GM12878 (cell line): ENCODE measurements around the gene CEP135. TPM values are rescaled to one million over a fixed set of nuclear protein-coding genes. Genes with fewer than 3 reads are reported as not detected.

Experiments
- ATAC-seq: fragments of 200-7000 bp; cut with Tn5 transposase; 3 replicates; pipeline ENCODE4 v1.9.1; 2020; ENCODE audit warnings: mild to moderate bottlenecking, moderate library complexity
- BruUV-seq: library from RNA; stranded (reverse); fragments of 400-500 nt; replicated peaks from 2 replicates; lab custom pipeline; 2021; lab: Mats Ljungman, UMichigan
- CTCF ChIA-PET: fragments of 300-600 bp; sonication (Branson Sonifier 250); formaldehyde crosslinking; extraction: SDS; loops from one replicate; lab custom pipeline; 2021; ENCODE audit warnings: inconsistent platforms; lab: Yijun Ruan, JAX
- POLR2A ChIA-PET: fragments of 350-600 bp; formaldehyde crosslinking; extraction: SDS; loops from one replicate; lab custom pipeline; 2021; ENCODE audit warnings: inconsistent platforms; lab: Charles Lee
- RAD21 ChIA-PET: fragments of 300-600 bp; sonication (Branson Sonifier 250); formaldehyde crosslinking; loops from one replicate; lab custom pipeline; 2023; ENCODE audit warnings: antibody characterized with exemption; ENCODE audit not compliant: unreplicated experiment; lab: Charles Lee
- SMC1A ChIA-PET: fragments of 300-600 bp; sonication (Branson Sonifier 250); formaldehyde crosslinking; loops from one replicate; lab custom pipeline; 2023; ENCODE audit not compliant: unreplicated experiment, uncharacterized antibody; lab: Charles Lee
- DNase-seq: peaks from one replicate; pipeline ENCODE4 v3.0.0-alpha.2; 2011; ENCODE audit warnings: low read depth, low spot score
- FAIRE-seq: peaks from 3 replicates; lab custom pipeline; 2011; peaks lifted over from hg19 to GRCh38; lab: Jason Lieb, UNC
- H2AFZ ChIP-seq: 2 replicates; pipeline ENCODE4 v1.6.0; 2011; ENCODE audit warnings: low read depth, low read length, control low read depth; ENCODE audit not compliant: control insufficient read depth
- H3K27ac ChIP-seq: 2 replicates; pipeline ENCODE4 v1.5.1; 2011; ENCODE audit warnings: control low read depth; ENCODE audit not compliant: control insufficient read depth, insufficient read depth
- H3K27me3 ChIP-seq, 2 experiments: replicated peaks in 1 of 2; 2 replicates each; pipeline versions ENCODE4 v1.6.0 to v1.6.1; 2011; ENCODE audit warnings: low read length in 1 of 2; ENCODE audit not compliant: control insufficient read depth in 2 of 2, insufficient read depth in 2 of 2
- H3K36me3 ChIP-seq, 2 experiments: 2 replicates each; pipeline ENCODE4 v1.5.1; 2011; ENCODE audit warnings: low read length in 1 of 2; ENCODE audit not compliant: control insufficient read depth in 2 of 2, insufficient read depth in 2 of 2
- H3K4me1 ChIP-seq: 2 replicates; pipeline ENCODE4 v1.6.1; 2011; ENCODE audit warnings: mild to moderate bottlenecking, low read length, moderate library complexity, mixed read lengths; ENCODE audit not compliant: control insufficient read depth, insufficient read depth
- H3K4me2 ChIP-seq: 2 replicates; pipeline ENCODE4 v1.6.0; 2011; ENCODE audit warnings: control low read depth; ENCODE audit not compliant: control insufficient read depth, insufficient read depth
- H3K4me3 ChIP-seq: fragments of 200-600 bp; sonication (generic); 2 replicates; pipeline ENCODE4 v1.5.1; 2016
- H3K79me2 ChIP-seq: 2 replicates; pipeline ENCODE4 v1.6.0; 2011; ENCODE audit warnings: low read length; ENCODE audit not compliant: control insufficient read depth, insufficient read depth
- H3K9ac ChIP-seq: 2 replicates; pipeline ENCODE4 v1.8.0; 2011; ENCODE audit warnings: low read length, control low read depth, mixed read lengths; ENCODE audit not compliant: control insufficient read depth, insufficient read depth
- H3K9me3 ChIP-seq: replicated peaks from 3 replicates; pipeline ENCODE4 v1.5.1; 2011; ENCODE audit warnings: mild to moderate bottlenecking, low read length; ENCODE audit not compliant: control insufficient read depth, insufficient read depth
- H4K20me1 ChIP-seq: 2 replicates; pipeline ENCODE4 v1.6.0; 2011; ENCODE audit not compliant: control insufficient read depth, insufficient read depth
- BCL11A ChIP-seq: IDR thresholded peaks from 2 replicates; pipeline ENCODE4 v1.6.1; 2011; ENCODE audit warnings: low read depth, low read length
- CBX3 ChIP-seq: fragments of 200-600 bp; sonication (generic); IDR thresholded peaks from 2 replicates; pipeline ENCODE4 v1.6.1; 2016; ENCODE audit warnings: low read depth, borderline replicate concordance
- CUX1 ChIP-seq: IDR thresholded peaks from 2 replicates; pipeline ENCODE4 v1.6.1; 2012; ENCODE audit warnings: improper control_type of control experiment, low read depth, low read length; ENCODE audit not compliant: insufficient replicate concordance
- EGR1 ChIP-seq, 2 experiments: IDR thresholded peaks; 1 replicate in 1 of 2; 2 replicates in 1 of 2; pipeline ENCODE4 v1.6.1; 2011 to 2012; ENCODE audit warnings: low read depth in 2 of 2, low read length in 2 of 2, borderline replicate concordance in 1 of 2, mild to moderate bottlenecking in 1 of 2, moderate library complexity in 1 of 2
- ETV6 ChIP-seq, 2 experiments: fragments of 450-650 bp in 1 of 2; IDR thresholded peaks in 1 of 2; conservative IDR thresholded peaks in 1 of 2; 2 replicates each; pipeline ENCODE4 v1.6.1; 2014; ENCODE audit warnings: antibody characterized with exemption in 1 of 2, borderline replicate concordance in 1 of 2, low read depth in 1 of 2, mild to moderate bottlenecking in 1 of 2, moderate library complexity in 1 of 2
- MTA2 ChIP-seq: fragments of 450-650 bp; IDR thresholded peaks from 2 replicates; pipeline ENCODE4 v1.6.1; 2016; ENCODE audit warnings: low read depth, mild to moderate bottlenecking, moderate library complexity
- MYB ChIP-seq: fragments of 150-350 bp; IDR thresholded peaks from 2 replicates; pipeline ENCODE4 v1.6.1; 2014; ENCODE audit warnings: mild to moderate bottlenecking, low read depth, low read length, borderline replicate concordance
- NR2C2 ChIP-seq: IDR thresholded peaks from 2 replicates; pipeline ENCODE4 v1.6.1; 2011; ENCODE audit warnings: borderline replicate concordance, low read depth; ENCODE audit not compliant: control insufficient read depth, insufficient read length
- PML ChIP-seq: IDR thresholded peaks from 2 replicates; pipeline ENCODE4 v1.6.1; 2012; ENCODE audit warnings: low read length, inconsistent platforms
- RBBP5 ChIP-seq: fragments of 200-600 bp; sonication (generic); conservative IDR thresholded peaks from 2 replicates; pipeline ENCODE4 v1.6.1; 2016
- SKIL ChIP-seq: fragments of 450-650 bp; IDR thresholded peaks from 2 replicates; pipeline ENCODE4 v1.6.1; 2017; ENCODE audit warnings: mild to moderate bottlenecking, low read depth, inconsistent platforms; ENCODE audit not compliant: poor library complexity, severe bottlenecking
- SMAD1 ChIP-seq: fragments of 450-650 bp; IDR thresholded peaks from 2 replicates; pipeline ENCODE4 v1.6.1; 2018; ENCODE audit warnings: mild to moderate bottlenecking, low read depth; ENCODE audit not compliant: partially characterized antibody
- SP1 ChIP-seq: IDR thresholded peaks from one replicate; pipeline ENCODE4 v1.6.1; 2011; ENCODE audit warnings: low read depth, low read length
- STAT1 ChIP-seq: fragments of 450-650 bp; conservative IDR thresholded peaks from 2 replicates; pipeline ENCODE4 v1.6.1; 2014; ENCODE audit warnings: antibody characterized with exemption, mild to moderate bottlenecking
- TBL1XR1 ChIP-seq: IDR thresholded peaks from 2 replicates; pipeline ENCODE4 v1.6.1; 2012; ENCODE audit warnings: low read depth, low read length, improper control_type of control experiment
- TCF7 ChIP-seq: IDR thresholded peaks from 2 replicates; pipeline ENCODE4 v1.6.1; 2014; ENCODE audit warnings: antibody characterized with exemption, borderline replicate concordance
- YBX1 ChIP-seq: fragments of 450-650 bp; IDR thresholded peaks from 2 replicates; pipeline ENCODE4 v1.6.1; 2016; ENCODE audit warnings: antibody characterized with exemption
- ZSCAN29 ChIP-seq: fragments of 450-650 bp; IDR thresholded peaks from 2 replicates; pipeline ENCODE4 v1.6.1; 2017; ENCODE audit warnings: mild to moderate bottlenecking, moderate library complexity
- WGBS: methylation state at CpG from one replicate; pipeline ENCODE4 v1.1.6; 2016; ENCODE audit warnings: low lambda C conversion rate; ENCODE audit not compliant: insufficient replicate concordance, insufficient coverage; ENCODE audit errors: missing lambda C conversion rate; 5-methylcytosine and 5-hydroxymethylcytosine counted together
- in situ Hi-C: fragments of 300-500 bp; cut with MboI; formaldehyde crosslinking; loops from 9 replicates; pipeline ENCODE4 v1.14.3; 2018; ENCODE audit warnings: mixed read lengths
- intact Hi-C: fragments of 100-400 bp; cut with micrococcal nuclease; formaldehyde crosslinking; loops from one replicate; pipeline ENCODE4 v1.14.2; 2022; ENCODE audit not compliant: unreplicated experiment
- polyA plus RNA-seq, 11 experiments: library from polyadenylated mRNA; depleted of rRNA in 4 of 11; unstranded in 6 of 11; stranded (reverse) in 5 of 11; fragments of >200 nt; fragmentation: Nextera tagmentation in 4 of 11; fragmentation: Illumina TruSeq in 1 of 11; extraction: Ambion mirVana in 4 of 11; extraction: Trizol in 1 of 11; gene quantifications; 1 replicate in 1 of 11; 2 replicates in 10 of 11; pipeline versions ENCODE4 v1.2.1 to v1.2.3, GENCODE V29; 2011 to 2016; ENCODE audit warnings: inconsistent platforms in 2 of 11, missing spikeins in 2 of 11, low read depth in 1 of 11
- total RNA-seq, 4 experiments: library from RNA; depleted of rRNA in 3 of 4; stranded (reverse); fragments of >200 nt in 3 of 4; fragmentation: Illumina TruSeq in 1 of 4; extraction: Trizol in 1 of 4; gene quantifications; 2 replicates each; pipeline versions ENCODE4 v1.2.1 to v1.2.3, GENCODE V29; 2013 to 2021

CEP135 gene
- total and polyA plus RNA-seq, 10 of the 15 experiments (the other 5 are each of a cell fraction or from before 2014, with no cell fraction given), result 2.9 to 13.6 (median 10.1) TPM

GRCh38 chr4:56051710-56052075 is 102.9 kb downstream of the CEP135 start:
- TF ChIP-seq SP1 (no peak), CBX3 (no peak), NR2C2 (no peak), MTA2 (no peak), BCL11A (no peak), SMAD1 (no peak), TBL1XR1 (no peak), PML (no peak), EGR1 (IDR thresholded peaks at IDR 0.05; ENCODE audit: borderline replicate concordance in 1 of 2, low read depth in 2 of 2, low read length in 2 of 2) (no peak), YBX1 (no peak), ZSCAN29 (no peak), STAT1 (no peak), ETV6 (conservative IDR thresholded peaks at IDR 0.05 in 1 of 2, IDR thresholded peaks at IDR 0.05 in 1 of 2; ENCODE audit: borderline replicate concordance in 1 of 2, low read depth in 1 of 2) (no peak), TCF7 (no peak), CUX1 (no peak), RBBP5 (no peak), MYB (no peak), SKIL (no peak)
- no peak for DNase-seq
- ChIA-PET CTCF (interaction anchor here (0.6 to 4.8 kb wide), 2 partner anchors 104 to 250 kb away, joined by 3 to 18 read pairs; partner anchors contain the start of gene CEP135), RAD21 (interaction anchor here (4.4 kb wide), 1 partner anchor 104 kb away, joined by 28 read pairs; the partner anchor contains the start of gene CEP135), POLR2A (no interaction called here), SMC1A (interaction anchor here (1.1 to 2.8 kb wide), 4 partner anchors 22 to 103 kb away, joined by 3 to 18 read pairs (median 4); partner anchors contain the start of gene CEP135)
- BruUV-seq, result no TSS peak
- 50% methylated on average over 1 of the region's 1 CpG for WGBS
- Histone ChIP-seq H3K4me3 (no peak overlapping the region), H3K27ac (no peak overlapping the region), H3K27me3 (peaks cover 0 to 8% of the 10 kb centered on the region in 2 experiments; a peak in 2 of 4 replicates), H2AFZ (no peak overlapping the region), H3K4me1 (peaks cover 9% of the 10 kb centered on the region; the same call in 1 of the 2 replicates), H4K20me1 (no peaks in the 10 kb centered on the region), H3K4me2 (no peak overlapping the region), H3K36me3 (no peaks in the 10 kb centered on the region), H3K79me2 (no peaks in the 10 kb centered on the region), H3K9me3 (no peaks in the 10 kb centered on the region), H3K9ac (no peak overlapping the region)
- intact Hi-C loops, result no loop called here
- ATAC-seq, result no peak
- no peak for FAIRE-seq
- in situ Hi-C loops, result no loop called here
